SW 1271 (cell line): Measurements from ENCODE around the gene SLC5A3.

Experiments
- DNase-seq, 2 experiments: peaks; one replicate each; lab custom pipeline; 2025; lab: John Stamatoyannopoulos, UW

The SLC5A3 gene

GRCh38 chr21:34073032-34073748, at the start of gene SLC5A3, which contains the start of gene MRPS6:
TSS of gene SLC5A3 (plus strand) at chr21:34073578. CDS start at chr21:34095199, 21,621 bp downstream.
TSS of gene MRPS6 (plus strand) at chr21:34073578. CDS start at chr21:34073701, 123 bp downstream.
- DNase-seq: peak in 1 of 2 experiments; percentile 60

GRCh38 chr21:34023691-34024373, 49.5 kb upstream of the SLC5A3 start:
- no peak for DNase-seq

GRCh38 chr21:34024374-34024693, 49.0 kb upstream of the SLC5A3 start:
- DNase-seq: no peak

GRCh38 chr21:34027721-34028461, 45.5 kb upstream of the SLC5A3 start:
- no peak for DNase-seq

GRCh38 chr21:34029743-34030528, 43.4 kb upstream of the SLC5A3 start:
- DNase-seq: peak; percentile 27 to 59

GRCh38 chr21:34031835-34032370, 41.5 kb upstream of the SLC5A3 start:
- DNase-seq: no peak

GRCh38 chr21:34034369-34035014, 38.9 kb upstream of the SLC5A3 start:
- no peak for DNase-seq

- DNase-seq: no peak
Measured at GRCh38 chr21:34035619-34036354, 37.6 kb upstream of the SLC5A3 start.

GRCh38 chr21:34037009-34037795, 36.2 kb upstream of the SLC5A3 start:
- DNase-seq: no peak

GRCh38 chr21:34039678-34040382, 33.5 kb upstream of the SLC5A3 start:
- no peak for DNase-seq

GRCh38 chr21:34042735-34043134, 30.6 kb upstream of the SLC5A3 start:
- DNase-seq: no peak

- no peak for DNase-seq
Measured at GRCh38 chr21:34043333-34043732, 30.0 kb upstream of the SLC5A3 start.

- DNase-seq: no peak
Measured at GRCh38 chr21:34046917-34047316, 26.5 kb upstream of the SLC5A3 start.

GRCh38 chr21:34047835-34048234, 25.5 kb upstream of the SLC5A3 start:
- no peak for DNase-seq

- DNase-seq: no peak
Measured at GRCh38 chr21:34052171-34052570, 21.2 kb upstream of the SLC5A3 start.

GRCh38 chr21:34054259-34054658, 19.1 kb upstream of the SLC5A3 start:
- no peak for DNase-seq

GRCh38 chr21:34055615-34056014, 17.8 kb upstream of the SLC5A3 start:
- no peak for DNase-seq

GRCh38 chr21:34061983-34062382, 11.4 kb upstream of the SLC5A3 start:
- no peak for DNase-seq

GRCh38 chr21:34065027-34065426, 8.4 kb upstream of the SLC5A3 start:
- DNase-seq: no peak
